Effector memory CD8-positive, alpha-beta T cell (primary cell): ENCODE results near the gene UBE2Z.
"Not testable (repeated sequence)": the region's sequence is repeated elsewhere in the genome, so short reads cannot be mapped to it uniquely, and the experiment has no call there.

Source experiments
- ATAC-seq: fragments of 150-1000 bp; cut with Tn5 transposase; replicated peaks from 2 replicates; pipeline ENCODE4 v1.10.0; 2021; ENCODE audit warnings: mild to moderate bottlenecking, moderate library complexity
- DNase-seq, 3 experiments: peaks; one replicate each; pipeline ENCODE4 v3.0.0; 2021
- H3K27ac Mint-ChIP-seq, 2 donors: one replicate each; pipeline ENCODE4 v1.8.0; 2022; ENCODE audit warnings: mild to moderate bottlenecking in 2 of 2, mixed read lengths in 2 of 2, moderate library complexity in 2 of 2
- H3K27me3 Mint-ChIP-seq, 2 donors: one replicate each; pipeline ENCODE4 v1.8.0; 2022; ENCODE audit warnings: mixed read lengths in 2 of 2
- H3K36me3 Mint-ChIP-seq: one replicate; pipeline ENCODE4 v1.8.0; 2022; ENCODE audit warnings: mild to moderate bottlenecking, moderate library complexity, mixed read lengths; ENCODE audit not compliant: insufficient read depth
- H3K4me1 Mint-ChIP-seq, 2 donors: one replicate each; pipeline ENCODE4 v1.8.0; 2022; ENCODE audit warnings: low read depth in 2 of 2, mixed read lengths in 2 of 2
- H3K4me3 Mint-ChIP-seq, 2 donors: one replicate each; pipeline ENCODE4 v1.8.0; 2022; ENCODE audit warnings: mild to moderate bottlenecking in 2 of 2, mixed read lengths in 2 of 2, moderate library complexity in 2 of 2
- H3K9me3 Mint-ChIP-seq, 2 donors: one replicate each; pipeline ENCODE4 v1.8.0; 2022; ENCODE audit warnings: mixed read lengths in 2 of 2

The UBE2Z gene

DNA sequence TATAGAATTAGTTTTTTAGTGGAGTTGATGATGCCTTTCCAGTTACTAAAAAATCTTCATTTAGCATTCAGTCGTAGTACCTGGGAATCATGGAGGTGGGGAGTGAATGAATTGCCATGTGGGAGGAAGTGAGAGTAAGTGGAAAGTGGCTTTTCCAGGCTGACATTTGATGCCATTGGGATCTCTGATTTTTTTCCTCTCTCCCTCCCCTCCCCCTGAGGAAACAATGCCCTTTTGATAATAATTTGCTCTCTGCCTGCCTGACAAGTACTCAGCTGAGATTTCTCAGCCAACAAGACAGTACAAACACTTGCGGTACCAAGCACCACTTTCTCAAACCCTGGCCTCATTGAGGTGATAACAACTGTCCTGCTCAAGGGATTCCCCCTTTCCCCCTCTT lies 2.2 kb downstream of the UBE2Z start:
- peaks cover 60% of the 10 kb centered on the region for H3K36me3 Mint-ChIP-seq
- peak overlapping the region; percentile 94 to 96 for H3K27ac Mint-ChIP-seq
- no peaks in the 10 kb centered on the region for H3K27me3 Mint-ChIP-seq
- H3K4me1 Mint-ChIP-seq, result peaks cover 49 to 59% of the 10 kb centered on the region in 2 donors
- H3K9me3 Mint-ChIP-seq, result no peaks in the 10 kb centered on the region
- no peak for DNase-seq
- H3K4me3 Mint-ChIP-seq, result peak overlapping the region; percentile 86 to 87
- no peak for ATAC-seq

- peaks cover 81% of the 10 kb centered on the region for H3K36me3 Mint-ChIP-seq
Observed at GRCh38 chr17:48912476-48912875, 4.3 kb downstream of the UBE2Z start.

DNA sequence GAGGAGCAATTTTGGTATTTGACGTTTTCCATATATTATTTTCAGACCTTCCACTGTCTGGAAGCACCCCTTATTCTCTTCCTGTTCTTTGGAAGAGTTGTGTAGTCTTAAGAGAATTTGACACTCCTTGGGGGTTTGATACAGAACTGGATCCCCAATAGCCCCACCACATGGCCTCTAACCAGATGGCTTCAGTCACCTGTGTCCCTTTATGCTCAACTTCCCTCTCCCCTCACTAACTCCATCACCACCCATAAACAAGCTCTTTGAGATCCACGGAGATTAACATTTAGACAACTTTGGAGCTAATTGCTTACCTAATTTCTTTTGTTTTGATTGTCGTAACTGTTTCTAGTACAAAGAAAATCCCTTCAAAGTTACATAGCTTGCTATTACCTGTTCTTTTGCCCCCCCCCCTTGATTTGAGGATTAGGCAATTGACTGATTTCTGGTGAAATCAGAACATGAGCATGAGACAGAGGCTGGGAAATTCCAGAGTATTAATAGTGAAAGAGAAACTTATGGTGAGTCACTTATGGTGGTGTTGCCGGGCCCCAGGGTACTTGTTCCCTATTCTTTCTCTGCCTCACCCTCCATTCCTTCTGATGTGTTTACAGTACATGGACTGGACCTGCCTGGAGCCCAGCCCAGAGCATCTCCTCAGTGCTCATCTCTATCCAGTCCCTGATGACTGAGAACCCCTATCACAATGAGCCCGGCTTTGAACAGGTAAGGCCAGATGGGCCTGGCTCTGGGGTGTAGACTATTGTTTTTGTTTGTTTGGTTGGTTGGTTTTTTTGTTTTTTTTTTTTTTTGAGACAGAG lies 7.5 kb downstream of the UBE2Z start:
- Mint-ChIP-seq H3K27me3 (no peaks in the 10 kb centered on the region), H3K9me3 (no peaks in the 10 kb centered on the region), H3K27ac (peak overlapping the region; percentile 80), H3K36me3 (peaks cover 87% of the 10 kb centered on the region), H3K4me3 (peak overlapping the region; percentile 11 to 62), H3K4me1 (peaks cover 36 to 42% of the 10 kb centered on the region in 2 donors)
- DNase-seq (peak in 2 of 3 experiments; percentile 2 to 11), ATAC-seq (peak; percentile 90)

More at GRCh38 chr17:48912476-48912875, 4.3 kb downstream of the UBE2Z start:
- Mint-ChIP-seq H3K4me3 (no peak overlapping the region), H3K27ac (peak overlapping the region; percentile 59 to 67), H3K9me3 (no peaks in the 10 kb centered on the region), H3K27me3 (no peaks in the 10 kb centered on the region), H3K4me1 (peaks cover 55 to 67% of the 10 kb centered on the region in 2 donors)
- DNase-seq (no peak), ATAC-seq (no peak)

GRCh38 chr17:48925251-48925990 lies 17.2 kb downstream of the UBE2Z start:
- H3K4me3 Mint-ChIP-seq, result no peak overlapping the region
- DNase-seq (no peak), ATAC-seq (no peak)
- H3K4me1 Mint-ChIP-seq, result peaks cover 6 to 13% of the 10 kb centered on the region in 2 donors
- H3K36me3 Mint-ChIP-seq, result peaks cover 92% of the 10 kb centered on the region
- H3K27me3 Mint-ChIP-seq, result no peaks in the 10 kb centered on the region
- no peaks in the 10 kb centered on the region for H3K9me3 Mint-ChIP-seq
- H3K27ac Mint-ChIP-seq, result peak overlapping the region in 1 of 2 donors; percentile 66

- H3K4me1 Mint-ChIP-seq, result peaks cover 6 to 13% of the 10 kb centered on the region in 2 donors
- H3K9me3 Mint-ChIP-seq, result no peaks in the 10 kb centered on the region
- DNase-seq (no peak), ATAC-seq (no peak)
- no peaks in the 10 kb centered on the region for H3K27me3 Mint-ChIP-seq
- H3K36me3 Mint-ChIP-seq, result peaks cover 91% of the 10 kb centered on the region
- peak overlapping the region; percentile 55 to 66 for H3K27ac Mint-ChIP-seq
- no peak overlapping the region for H3K4me3 Mint-ChIP-seq
Observed at GRCh38 chr17:48925991-48926342, 17.8 kb downstream of the UBE2Z start.

DNA sequence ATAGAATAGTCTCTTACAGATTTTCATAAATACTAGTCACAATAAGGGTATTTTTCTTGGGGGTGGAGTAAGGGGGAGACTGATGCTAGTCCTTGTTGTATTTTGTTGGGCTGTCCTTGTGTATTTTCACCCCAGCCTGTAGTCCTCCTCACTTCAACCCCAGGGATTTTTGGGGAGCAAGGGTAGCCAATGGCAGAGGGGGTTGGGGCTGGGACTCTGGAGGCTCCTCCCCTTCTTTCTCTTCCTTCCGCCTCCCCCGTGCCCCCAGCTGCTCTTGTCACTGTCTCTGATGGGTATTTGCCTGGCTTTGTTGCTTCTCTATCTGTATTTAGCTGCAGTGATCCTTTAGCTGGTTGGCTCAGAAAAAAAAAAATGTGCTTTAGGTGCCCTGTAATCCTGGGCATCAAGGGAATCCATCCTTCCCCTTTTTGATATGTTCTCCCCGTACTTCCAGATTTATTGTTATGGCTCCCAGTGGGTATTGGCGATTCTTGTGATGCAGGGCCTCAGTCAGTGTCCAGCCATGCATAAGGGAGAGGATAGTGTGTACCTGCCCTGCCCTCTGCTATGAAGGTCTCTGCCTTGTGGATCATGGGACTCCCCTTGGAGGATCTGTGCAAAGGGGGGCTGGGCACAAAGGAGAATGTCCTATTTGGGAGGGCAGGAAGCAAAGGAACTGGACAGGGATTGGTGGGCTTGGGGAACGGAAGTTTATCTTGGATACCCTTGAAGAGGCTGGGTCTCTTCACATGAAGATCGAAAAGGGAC lies 20.0 kb downstream of the UBE2Z start:
- peaks cover 84% of the 10 kb centered on the region for H3K36me3 Mint-ChIP-seq

GRCh38 chr17:48928876-48929811 lies 20.9 kb downstream of the UBE2Z start:
- ATAC-seq (no peak), DNase-seq (no peak)
- Mint-ChIP-seq H3K4me3 (no peak overlapping the region), H3K27ac (peak overlapping the region; percentile 13 to 54), H3K27me3 (no peaks in the 10 kb centered on the region), H3K4me1 (peaks cover 6 to 12% of the 10 kb centered on the region in 2 donors), H3K36me3 (peaks cover 80% of the 10 kb centered on the region), H3K9me3 (no peaks in the 10 kb centered on the region)

More for the DNA sequence above, 20.0 kb downstream of the UBE2Z start:
- peaks cover 6 to 12% of the 10 kb centered on the region in 2 donors for H3K4me1 Mint-ChIP-seq
- ATAC-seq (no peak), DNase-seq (no peak)
- no peaks in the 10 kb centered on the region for H3K9me3 Mint-ChIP-seq
- no peaks in the 10 kb centered on the region for H3K27me3 Mint-ChIP-seq
- peak overlapping the region in 1 of 2 donors; percentile 74 for H3K27ac Mint-ChIP-seq
- no peak overlapping the region for H3K4me3 Mint-ChIP-seq

DNA sequence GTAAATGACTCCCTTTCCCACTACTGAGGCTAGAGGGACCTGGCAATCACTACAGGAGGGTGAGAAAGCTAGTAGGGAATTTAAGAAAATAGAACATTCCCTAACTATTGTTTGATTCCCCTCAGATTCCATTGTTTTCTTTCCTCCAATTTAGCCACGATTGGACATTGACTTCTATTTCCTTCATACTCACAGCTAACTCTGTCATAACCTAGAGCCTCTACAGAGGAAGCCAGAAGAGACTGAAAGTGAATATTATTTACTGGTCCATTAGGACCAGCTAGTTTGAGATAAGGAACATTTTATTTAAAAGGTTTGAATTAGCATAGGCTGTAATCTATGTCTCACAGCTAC lies 21.6 kb downstream of the UBE2Z start:
- Mint-ChIP-seq H3K36me3 (peaks cover 75% of the 10 kb centered on the region), H3K4me1 (peaks cover 6 to 12% of the 10 kb centered on the region in 2 donors), H3K4me3 (no peak overlapping the region), H3K27ac (no peak overlapping the region), H3K27me3 (no peaks in the 10 kb centered on the region), H3K9me3 (no peaks in the 10 kb centered on the region)
- no peak for ATAC-seq
- no peak for DNase-seq

DNA sequence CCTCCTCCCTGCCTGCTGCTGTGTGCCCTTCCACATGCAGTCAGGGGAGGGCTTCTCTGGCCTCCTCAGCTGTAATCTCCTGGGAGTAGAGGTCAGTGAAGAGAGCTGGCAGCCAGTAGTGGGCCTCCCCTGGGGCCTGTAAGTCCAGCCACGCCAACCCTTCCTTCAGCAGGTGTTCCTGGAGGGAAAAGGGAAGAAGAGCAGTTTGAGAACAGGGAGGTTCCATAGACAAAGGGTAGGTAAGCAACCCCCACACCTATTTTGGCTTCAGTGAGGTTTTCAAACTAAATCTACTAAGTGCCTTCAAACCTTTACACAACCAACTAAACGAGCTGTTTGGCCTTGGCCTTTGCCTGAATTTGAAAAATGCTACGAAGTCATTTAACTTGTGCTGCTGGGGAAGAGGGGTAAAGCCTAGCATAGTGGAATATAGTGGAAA lies 22.2 kb downstream of the UBE2Z start:
- peaks cover 6 to 12% of the 10 kb centered on the region in 2 donors for H3K4me1 Mint-ChIP-seq
- H3K4me3 Mint-ChIP-seq, result no peak overlapping the region
- H3K9me3 Mint-ChIP-seq, result no peaks in the 10 kb centered on the region
- DNase-seq (no peak), ATAC-seq (no peak)
- no peaks in the 10 kb centered on the region for H3K27me3 Mint-ChIP-seq
- no peak overlapping the region for H3K27ac Mint-ChIP-seq
- peaks cover 75% of the 10 kb centered on the region for H3K36me3 Mint-ChIP-seq

DNA sequence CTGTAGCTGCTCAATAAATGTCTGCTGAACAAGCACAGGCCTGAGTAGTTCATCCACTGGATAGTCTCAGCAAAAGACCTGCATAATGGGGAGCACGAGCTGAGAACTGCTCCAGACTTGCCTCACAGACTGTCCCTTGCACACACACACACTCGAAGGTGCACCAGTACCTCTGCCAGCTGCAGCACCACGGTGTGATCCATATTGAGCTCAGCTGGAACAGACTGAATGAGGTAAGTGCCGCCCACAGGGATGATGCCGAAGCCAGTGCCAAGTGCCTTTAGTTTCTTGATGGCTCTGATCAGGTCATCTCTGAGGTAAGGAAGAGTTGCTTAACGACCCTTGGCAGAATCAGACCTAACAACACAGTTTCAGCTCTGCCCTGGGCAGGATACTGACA lies 24.8 kb downstream of the UBE2Z start:
- H3K27me3 Mint-ChIP-seq, result no peaks in the 10 kb centered on the region
- no peaks in the 10 kb centered on the region for H3K9me3 Mint-ChIP-seq
- no peak for DNase-seq
- peaks cover 5 to 11% of the 10 kb centered on the region in 2 donors for H3K4me1 Mint-ChIP-seq
- H3K4me3 Mint-ChIP-seq, result no peak overlapping the region
- H3K36me3 Mint-ChIP-seq, result peaks cover 79% of the 10 kb centered on the region
- H3K27ac Mint-ChIP-seq, result peak overlapping the region in 1 of 2 donors; percentile 59
- no peak for ATAC-seq

- H3K27me3 Mint-ChIP-seq, result no peaks in the 10 kb centered on the region
- H3K36me3 Mint-ChIP-seq, result peaks cover 48% of the 10 kb centered on the region
- peaks cover 10 to 11% of the 10 kb centered on the region in 2 donors for H3K4me1 Mint-ChIP-seq
- ATAC-seq (peak; percentile 98), DNase-seq (peak; percentile 90 to 93 (median 93))
- peak within 1 kb of the TSS; percentile 99 for H3K4me3 Mint-ChIP-seq
- peak within 1 kb of the TSS; percentile 97 for H3K27ac Mint-ChIP-seq
- no peaks in the 10 kb centered on the region for H3K9me3 Mint-ChIP-seq
Observed at GRCh38 chr17:48944515-48945260, 36.5 kb downstream of the UBE2Z start, which contains the start of gene SNF8. Gene SNF8 (minus strand): TSS chr17:48944842. CDS start chr17:48944734, 108 bp downstream.

DNA sequence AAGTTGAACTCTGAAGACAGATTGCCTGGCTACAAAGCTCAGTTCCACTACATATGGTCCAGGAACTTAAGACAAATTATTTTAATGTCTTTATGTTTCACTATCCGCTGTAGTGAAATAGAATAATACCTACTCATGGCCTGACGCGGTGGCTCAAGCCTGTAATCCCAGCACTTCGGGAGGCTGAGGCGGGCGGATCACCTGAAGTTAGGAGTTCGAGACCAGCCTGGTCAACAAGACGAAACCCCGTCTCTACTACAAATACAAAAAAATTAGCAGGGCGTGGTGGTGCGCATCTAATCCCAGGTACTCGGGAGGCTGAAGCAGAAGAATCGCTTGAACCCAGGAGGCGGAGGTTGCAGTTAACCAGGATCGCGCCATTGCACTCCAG lies 37.0 kb downstream of the UBE2Z start:
- ATAC-seq, H3K9me3 Mint-ChIP-seq, DNase-seq, H3K27me3 Mint-ChIP-seq: not testable (repeated sequence)
- Mint-ChIP-seq H3K4me3 (peak overlapping the region; percentile 99), H3K27ac (peak overlapping the region; percentile 97), H3K4me1 (peaks cover 10 to 11% of the 10 kb centered on the region in 2 donors), H3K36me3 (peaks cover 42% of the 10 kb centered on the region)
